Hippocampal formation (tissue), 2 donors: ENCODE results near the gene MRPL48.
"Not testable (repeated sequence)": the region's sequence is repeated elsewhere in the genome, so short reads cannot be mapped to it uniquely, and the experiment has no call there.

Experiments
- DNase-seq, 2 donors: peaks; one replicate each; lab custom pipeline; 2025; lab: John Stamatoyannopoulos, UW

The MRPL48 gene

GRCh38 chr11:73787643-73788558 lies at the start of gene MRPL48:
TSS of gene MRPL48 (plus strand) at chr11:73787874. CDS start at chr11:73787972, 98 bp downstream.
- DNase-seq: peak; percentile 86 to 93

GRCh38 chr11:73743045-73743444 lies 44.6 kb upstream of the MRPL48 start:
- DNase-seq: no peak

- no peak for DNase-seq
Observed at GRCh38 chr11:73746701-73747100, 41.0 kb upstream of the MRPL48 start.

GRCh38 chr11:73747762-73748161 lies 39.9 kb upstream of the MRPL48 start:
- DNase-seq: no peak

GRCh38 chr11:73748300-73748699 lies 39.4 kb upstream of the MRPL48 start:
- DNase-seq: no peak

GRCh38 chr11:73749118-73749517 lies 38.6 kb upstream of the MRPL48 start:
- DNase-seq: no peak

GRCh38 chr11:73750228-73750627 lies 37.4 kb upstream of the MRPL48 start:
- DNase-seq: no peak

- DNase-seq: not testable (repeated sequence)
Observed at GRCh38 chr11:73750862-73751261, 36.8 kb upstream of the MRPL48 start.

GRCh38 chr11:73752216-73752867 lies 35.3 kb upstream of the MRPL48 start:
- DNase-seq: no peak

- no peak for DNase-seq
Observed at GRCh38 chr11:73752903-73753302, 34.8 kb upstream of the MRPL48 start.

- DNase-seq: no peak
Observed at GRCh38 chr11:73753938-73754337, 33.7 kb upstream of the MRPL48 start.

- DNase-seq: no peak
Observed at GRCh38 chr11:73755670-73756069, 32.0 kb upstream of the MRPL48 start.

GRCh38 chr11:73757598-73757997 lies 30.1 kb upstream of the MRPL48 start:
- DNase-seq: no peak

- DNase-seq: no peak
Observed at GRCh38 chr11:73758451-73758850, 29.2 kb upstream of the MRPL48 start.

GRCh38 chr11:73759610-73760134 lies 28.0 kb upstream of the MRPL48 start:
- DNase-seq: no peak

GRCh38 chr11:73760135-73760678 lies 27.5 kb upstream of the MRPL48 start:
- peak in 1 of 2 donors; percentile 12 for DNase-seq

- DNase-seq: peak; percentile 99 to 100
Observed at GRCh38 chr11:73760679-73761402, 26.8 kb upstream of the MRPL48 start, which contains the start of gene RAB6A. TSS of gene RAB6A (minus strand) at chr11:73761074. CDS start at chr11:73760635, 439 bp downstream.

GRCh38 chr11:73761403-73761945 lies 26.2 kb upstream of the MRPL48 start:
- DNase-seq: no peak

- DNase-seq: no peak
Observed at GRCh38 chr11:73762732-73763131, 24.9 kb upstream of the MRPL48 start.

GRCh38 chr11:73766763-73767162 lies 20.9 kb upstream of the MRPL48 start:
- no peak for DNase-seq

GRCh38 chr11:73770811-73771210 lies 16.9 kb upstream of the MRPL48 start:
- DNase-seq: not testable (repeated sequence)
